Endodermal cell (in vitro differentiated cells): Measurements from ENCODE around the gene ZNF575. TPM values are rescaled to one million over a fixed set of nuclear protein-coding genes. Genes with fewer than 3 reads are reported as not detected.

Experiments
- DNase-seq: peaks from one replicate; pipeline ENCODE4 v3.0.0-alpha.2; 2017
- H3K27ac ChIP-seq: 2 replicates; pipeline ENCODE4 v1.5.1; 2013; ENCODE audit warnings: mild to moderate bottlenecking, low read depth, low read length, moderate library complexity
- H3K27me3 ChIP-seq: 2 replicates; pipeline ENCODE4 v1.6.1; 2013; ENCODE audit warnings: mild to moderate bottlenecking, low read length, moderate library complexity; ENCODE audit not compliant: insufficient read depth, control insufficient read depth, poor library complexity, severe bottlenecking
- H3K36me3 ChIP-seq: 2 replicates; pipeline ENCODE4 v1.7.0; 2013; ENCODE audit warnings: mild to moderate bottlenecking, low read length, moderate library complexity; ENCODE audit not compliant: control insufficient read depth, insufficient read depth
- H3K4me1 ChIP-seq: one replicate; pipeline ENCODE4 v1.7.0; 2013; ENCODE audit warnings: low read length; ENCODE audit not compliant: control insufficient read depth, insufficient read depth
- H3K4me3 ChIP-seq: 2 replicates; pipeline ENCODE4 v1.5.1; 2013; ENCODE audit warnings: mild to moderate bottlenecking, low read length, moderate library complexity
- H3K9ac ChIP-seq: 2 replicates; pipeline ENCODE4 v1.6.1; 2013; ENCODE audit warnings: mild to moderate bottlenecking, low read length, moderate library complexity; ENCODE audit not compliant: poor library complexity, severe bottlenecking; ENCODE audit errors: extremely low read depth
- H3K9me3 ChIP-seq: 2 replicates; pipeline ENCODE4 v1.6.1; 2013; ENCODE audit warnings: mild to moderate bottlenecking, low read length, moderate library complexity; ENCODE audit not compliant: control insufficient read depth
- H3K27ac Mint-ChIP-seq: 2 replicates; pipeline ENCODE4 v1.8.0; 2020; ENCODE audit warnings: mixed read lengths
- H3K27me3 Mint-ChIP-seq: 2 replicates; pipeline ENCODE4 v1.8.0; 2021; ENCODE audit warnings: mild to moderate bottlenecking, mixed read lengths; ENCODE audit not compliant: insufficient read depth
- H3K36me3 Mint-ChIP-seq: 2 replicates; pipeline ENCODE4 v1.8.0; 2020; ENCODE audit warnings: low read depth, mixed read lengths
- H3K4me1 Mint-ChIP-seq: 2 replicates; pipeline ENCODE4 v1.8.0; 2020; ENCODE audit warnings: mixed read lengths
- H3K4me3 Mint-ChIP-seq: 2 replicates; pipeline ENCODE4 v1.8.0; 2020; ENCODE audit warnings: mild to moderate bottlenecking, moderate library complexity, mixed read lengths
- H3K9me3 Mint-ChIP-seq: 2 replicates; pipeline ENCODE4 v1.8.0; 2020; ENCODE audit warnings: mild to moderate bottlenecking, mixed read lengths
- WGBS, 2 experiments: methylation state at CpG; one replicate each; pipeline versions ENCODE4 v1.1.5 to v1.1.7; 2013; ENCODE audit warnings: missing lambda C conversion rate in 2 of 2, mixed read lengths in 1 of 2; ENCODE audit not compliant: insufficient coverage in 1 of 2, insufficient read length in 1 of 2; 5-methylcytosine and 5-hydroxymethylcytosine counted together
- total RNA-seq, 2 donors: library from RNA; stranded (reverse); fragmentation: NEBNext Ultra II Directional in 1 of 2; extraction: Animal tissue kit (Norgen Biotek cat#: 25700) in 1 of 2; gene quantifications; 2 replicates in 1 of 2; 3 replicates in 1 of 2; pipeline ENCODE4 v1.2.1, GENCODE V29; 2021
- TF ChIP-seq, protein P1 (sequence below): fragments of 200-600 bp; sonication (generic); conservative IDR thresholded peaks from 2 replicates; pipeline ENCODE4 v1.5.0; 2021; ENCODE audit warnings: antibody characterized with exemption, mild to moderate bottlenecking

ZNF575 gene
- total RNA-seq, 2 donors from 2014 or later: 0.22 TPM

DNA sequence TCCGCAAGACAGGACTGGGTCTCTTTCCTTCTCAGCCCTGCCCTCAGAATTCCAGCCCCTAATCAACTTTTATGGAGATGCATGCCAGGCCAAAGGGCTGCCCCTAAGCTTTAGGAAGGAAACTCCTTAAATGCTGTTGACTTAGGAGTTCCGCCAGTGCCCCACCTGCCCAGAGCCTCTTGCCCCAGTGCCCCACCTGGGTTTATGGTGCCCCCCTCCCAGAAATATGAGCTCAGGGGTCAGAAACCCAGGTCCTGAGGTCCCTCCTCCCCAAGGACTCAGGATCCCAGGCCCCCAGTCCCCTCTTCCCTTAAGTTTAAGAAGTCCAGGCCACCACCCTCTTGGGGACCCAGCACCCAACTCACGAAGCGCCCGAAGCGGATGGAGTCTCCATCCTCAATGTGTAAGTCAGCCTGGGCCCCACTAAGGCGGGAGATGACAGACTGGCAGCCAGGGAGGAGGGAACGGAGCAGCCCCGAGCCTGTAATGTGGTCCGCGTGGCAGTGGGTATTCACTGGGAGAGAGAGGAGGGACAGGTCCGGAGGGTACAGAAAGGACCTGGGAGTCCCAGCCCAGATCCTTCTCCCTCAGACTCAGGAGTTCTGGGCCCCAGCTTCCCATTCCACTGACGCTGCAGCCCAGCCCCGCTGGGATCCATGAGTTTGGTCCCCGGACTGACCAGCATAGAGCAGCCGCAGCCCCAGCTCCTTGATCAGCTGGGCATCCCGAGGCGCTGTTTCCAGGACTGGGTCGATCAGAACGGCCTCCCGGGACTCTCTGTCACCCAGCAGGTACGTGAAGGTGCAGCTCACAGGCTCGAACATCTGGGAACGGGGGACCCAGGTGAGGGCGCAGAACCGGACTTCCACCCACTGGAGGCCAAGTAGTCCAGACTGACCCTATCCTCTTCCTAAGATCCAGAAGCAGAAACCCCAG lies 6.9 kb upstream of the ZNF575 start:
- Histone ChIP-seq H3K9ac (peak overlapping the region; percentile 51), H3K27ac (no peak overlapping the region), H3K4me3 (peak overlapping the region; percentile 91), H3K36me3 (no peaks in the 10 kb centered on the region), H3K27me3 (no peaks in the 10 kb centered on the region), H3K9me3 (no peaks in the 10 kb centered on the region), H3K4me1 (no peaks in the 10 kb centered on the region)
- H3K4me3 Mint-ChIP-seq: peak overlapping the region; percentile 79
- peaks cover 2% of the 10 kb centered on the region for H3K36me3 Mint-ChIP-seq
- H3K27me3 Mint-ChIP-seq: peaks cover 38% of the 10 kb centered on the region
- DNase-seq: peak; percentile 73
- WGBS, 2 experiments: 6 to 9% methylated on average over 18 to 26 of the region's 26 CpGs
- H3K4me1 Mint-ChIP-seq: peaks cover 13% of the 10 kb centered on the region
- H3K27ac Mint-ChIP-seq: no peak overlapping the region
- H3K9me3 Mint-ChIP-seq: no peaks in the 10 kb centered on the region
- TF ChIP-seq, protein P1, sequence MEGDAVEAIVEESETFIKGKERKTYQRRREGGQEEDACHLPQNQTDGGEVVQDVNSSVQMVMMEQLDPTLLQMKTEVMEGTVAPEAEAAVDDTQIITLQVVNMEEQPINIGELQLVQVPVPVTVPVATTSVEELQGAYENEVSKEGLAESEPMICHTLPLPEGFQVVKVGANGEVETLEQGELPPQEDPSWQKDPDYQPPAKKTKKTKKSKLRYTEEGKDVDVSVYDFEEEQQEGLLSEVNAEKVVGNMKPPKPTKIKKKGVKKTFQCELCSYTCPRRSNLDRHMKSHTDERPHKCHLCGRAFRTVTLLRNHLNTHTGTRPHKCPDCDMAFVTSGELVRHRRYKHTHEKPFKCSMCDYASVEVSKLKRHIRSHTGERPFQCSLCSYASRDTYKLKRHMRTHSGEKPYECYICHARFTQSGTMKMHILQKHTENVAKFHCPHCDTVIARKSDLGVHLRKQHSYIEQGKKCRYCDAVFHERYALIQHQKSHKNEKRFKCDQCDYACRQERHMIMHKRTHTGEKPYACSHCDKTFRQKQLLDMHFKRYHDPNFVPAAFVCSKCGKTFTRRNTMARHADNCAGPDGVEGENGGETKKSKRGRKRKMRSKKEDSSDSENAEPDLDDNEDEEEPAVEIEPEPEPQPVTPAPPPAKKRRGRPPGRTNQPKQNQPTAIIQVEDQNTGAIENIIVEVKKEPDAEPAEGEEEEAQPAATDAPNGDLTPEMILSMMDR: no peak

GRCh38 chr19:43526884-43527859 lies 5.8 kb upstream of the ZNF575 start, which contains the start of gene ETHE1:
Gene ETHE1 (minus strand): TSS chr19:43527201. CDS start chr19:43527177, 24 bp downstream.
- Histone ChIP-seq H3K9me3 (no peaks in the 10 kb centered on the region), H3K27ac (no peak within 1 kb of the TSS), H3K4me1 (no peaks in the 10 kb centered on the region), H3K4me3 (peak within 1 kb of the TSS; percentile 91), H3K27me3 (no peaks in the 10 kb centered on the region), H3K9ac (peak within 1 kb of the TSS; percentile 51), H3K36me3 (no peaks in the 10 kb centered on the region)
- WGBS, 2 experiments: 6 to 8% methylated on average over 28 to 52 of the region's 54 CpGs
- Mint-ChIP-seq H3K27me3 (peaks cover 38% of the 10 kb centered on the region), H3K4me3 (peak within 1 kb of the TSS; percentile 79), H3K4me1 (peaks cover 13% of the 10 kb centered on the region), H3K27ac (no peak within 1 kb of the TSS), H3K9me3 (no peaks in the 10 kb centered on the region), H3K36me3 (no peaks in the 10 kb centered on the region)
- peak; percentile 93 for DNase-seq
- TF ChIP-seq, protein P1: peak; percentile 29
